HCT116 (cell line): ENCODE measurements around the gene UBR3. TPM values are rescaled to one million over a fixed set of nuclear protein-coding genes. Genes with fewer than 3 reads are reported as not detected.

Experiments used
- ATAC-seq: fragments of 200-7000 bp; cut with Tn5 transposase; 2 replicates; pipeline ENCODE4 v1.9.1; 2020; ENCODE audit warnings: mild to moderate bottlenecking, moderate library complexity
- BruUV-seq: library from RNA; stranded (reverse); fragments of 400-500 nt; replicated peaks from 2 replicates; lab custom pipeline; 2021; lab: Mats Ljungman, UMichigan
- CTCF ChIA-PET: fragments of 300-600 bp; sonication (Branson Sonifier 250); formaldehyde crosslinking; loops from one replicate; lab custom pipeline; 2021; ENCODE audit warnings: antibody characterized with exemption; lab: Charles Lee
- POLR2A ChIA-PET: fragments of 300-600, 350-600 bp; sonication (Branson Sonifier 250); formaldehyde crosslinking; loops from one replicate; lab custom pipeline; 2021; ENCODE audit warnings: antibody characterized with exemption; lab: Charles Lee
- RAD21 ChIA-PET, 2 experiments: fragments of 300-600 bp; sonication (Branson Sonifier 250); formaldehyde crosslinking; loops; one replicate each; lab custom pipeline; 2023; ENCODE audit warnings: low total read pairs in 2 of 2; ENCODE audit not compliant: uncharacterized antibody in 2 of 2, unreplicated experiment in 2 of 2, low non-redundant PET in 1 of 2; lab: Charles Lee
- DNase-seq: peaks from one replicate; pipeline ENCODE4 v3.0.0-alpha.2; 2010; ENCODE audit warnings: low read depth, low spot score
- H2AFZ ChIP-seq: fragments of 200-600 bp; shearing (Covaris generic), sonication (generic); 2 replicates; pipeline ENCODE4 v1.6.1; 2017; ENCODE audit warnings: low read depth, mixed run types, mixed read lengths, antibody characterized with exemption, low read length; ENCODE audit not compliant: poor library complexity, severe bottlenecking
- H3K27ac ChIP-seq: 2 replicates; pipeline ENCODE4 v1.5.1; 2012; ENCODE audit warnings: low read depth, low read length
- H3K27me3 ChIP-seq: fragments of 200-600 bp; sonication (generic); 2 replicates; pipeline ENCODE4 v1.6.1; 2016; ENCODE audit warnings: mixed run types, low read length, mixed read lengths; ENCODE audit not compliant: insufficient read depth
- H3K36me3 ChIP-seq, 2 experiments: fragments of 200-500 bp in 1 of 2; fragments of 200-600 bp in 1 of 2; sonication (Bioruptor generic) in 1 of 2; sonication (generic) in 1 of 2; 2 replicates each; pipeline versions ENCODE4 v1.5.1 to v1.6.1; 2014 to 2016; ENCODE audit warnings: low read length in 2 of 2, inconsistent platforms in 1 of 2, mixed read lengths in 1 of 2, mixed run types in 1 of 2; ENCODE audit not compliant: insufficient read depth in 2 of 2, control insufficient read depth in 1 of 2
- H3K4me1 ChIP-seq, 2 experiments: fragments of 200-600 bp in 1 of 2; sonication (generic) in 1 of 2; 2 replicates each; pipeline versions ENCODE4 v1.5.1 to v1.6.1; 2012 to 2017; ENCODE audit warnings: low read length in 2 of 2, inconsistent platforms in 1 of 2, mild to moderate bottlenecking in 1 of 2, mixed read lengths in 1 of 2, mixed run types in 1 of 2, moderate library complexity in 1 of 2; ENCODE audit not compliant: insufficient read depth in 2 of 2, control insufficient read depth in 1 of 2
- H3K4me2 ChIP-seq: fragments of 200-600 bp; sonication (generic); 2 replicates; pipeline ENCODE4 v1.6.1; 2017; ENCODE audit warnings: mixed run types, low read length, mixed read lengths
- H3K4me3 ChIP-seq, 2 experiments: fragments of 200-600 bp in 1 of 2; sonication (generic) in 1 of 2; replicated peaks in 1 of 2; 2 replicates each; pipeline ENCODE4 v1.5.1; 2011 to 2016; ENCODE audit warnings: low read length in 2 of 2, control low read depth in 1 of 2, low read depth in 1 of 2, mild to moderate bottlenecking in 1 of 2, mixed read lengths in 1 of 2, mixed run types in 1 of 2
- H3K79me2 ChIP-seq: fragments of 200-600 bp; sonication (generic); 2 replicates; pipeline ENCODE4 v1.6.1; 2017; ENCODE audit warnings: mild to moderate bottlenecking, mixed run types, low read length, moderate library complexity, mixed read lengths; ENCODE audit not compliant: insufficient read depth
- H3K9ac ChIP-seq: fragments of 200-600 bp; sonication (generic); 2 replicates; pipeline ENCODE4 v1.6.1; 2016; ENCODE audit warnings: low read length, mixed read lengths
- H3K9me2 ChIP-seq: fragments of 200-600 bp; sonication (generic), shearing (Covaris generic); 2 replicates; pipeline ENCODE4 v1.6.1; 2017; ENCODE audit warnings: mixed run types, mild to moderate bottlenecking, moderate library complexity; ENCODE audit not compliant: insufficient read depth
- H3K9me3 ChIP-seq, 2 experiments: fragments of 200-500 bp in 1 of 2; fragments of 200-600 bp in 1 of 2; sonication (Bioruptor generic) in 1 of 2; sonication (generic) in 1 of 2; 2 replicates each; pipeline ENCODE4 v1.6.1; 2014 to 2017; ENCODE audit warnings: low read length in 2 of 2, mixed read lengths in 2 of 2, inconsistent platforms in 1 of 2, low read depth in 1 of 2, mild to moderate bottlenecking in 1 of 2, mixed run types in 1 of 2, moderate library complexity in 1 of 2; ENCODE audit not compliant: control insufficient read depth in 1 of 2, insufficient read depth in 1 of 2
- H4K20me1 ChIP-seq: fragments of 200-600 bp; sonication (generic), shearing (Covaris generic); 2 replicates; pipeline ENCODE4 v1.6.1; 2017; ENCODE audit warnings: mixed run types, mild to moderate bottlenecking, moderate library complexity; ENCODE audit not compliant: insufficient read depth
- CEBPB ChIP-seq: IDR thresholded peaks from 2 replicates; pipeline ENCODE4 v1.6.1; 2012; ENCODE audit warnings: low read depth
- EGR1 ChIP-seq: IDR thresholded peaks from 2 replicates; pipeline ENCODE4 v1.6.1; 2012; ENCODE audit warnings: low read depth
- JUND ChIP-seq: IDR thresholded peaks from 2 replicates; pipeline ENCODE4 v1.6.1; 2012
- SIN3A ChIP-seq: IDR thresholded peaks from 2 replicates; pipeline ENCODE4 v1.6.1; 2012; ENCODE audit warnings: low read depth
- YY1 ChIP-seq: IDR thresholded peaks from 2 replicates; pipeline ENCODE4 v1.6.1; 2011; ENCODE audit warnings: low read length, low read depth, moderate library complexity, mild to moderate bottlenecking; ENCODE audit not compliant: insufficient replicate concordance; ENCODE audit errors: extremely low read depth
- ZNF274 ChIP-seq: fragments of 200-500 bp; sonication (Bioruptor generic); IDR thresholded peaks from 2 replicates; pipeline ENCODE4 v1.6.1; 2014; ENCODE audit warnings: mild to moderate bottlenecking, low read depth, low read length, inconsistent platforms
- intact Hi-C: fragments of 100-400 bp; cut with micrococcal nuclease; formaldehyde crosslinking; loops from 2 replicates; pipeline ENCODE4 v1.10.0; 2022
- total RNA-seq: library from RNA; stranded (reverse); gene quantifications from one replicate; pipeline ENCODE4 v1.2.1, GENCODE V29; 2021; ENCODE audit not compliant: unreplicated experiment

UBR3 gene
- total RNA-seq, 1 experiment from 2014 or later = 29.5 TPM

DNA sequence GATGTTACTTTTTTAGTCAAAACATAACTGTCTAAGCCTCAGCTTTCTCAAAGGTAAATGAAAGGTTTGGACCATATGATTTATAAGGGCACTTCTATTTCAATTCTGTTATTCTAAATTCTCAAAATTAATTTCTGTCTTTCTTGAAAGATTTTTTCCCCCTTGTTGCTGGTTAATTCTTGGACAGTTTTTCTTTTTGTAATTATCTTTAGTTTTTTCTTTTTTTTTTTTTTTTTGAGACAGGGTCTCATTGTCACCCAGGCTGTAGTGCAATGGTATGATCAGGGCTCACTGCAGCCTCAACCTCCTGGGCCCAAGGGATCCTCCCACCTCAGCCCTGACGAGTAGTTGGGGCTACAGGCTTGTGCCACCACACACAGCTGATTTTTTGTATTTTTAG, 229.6 kb downstream of the UBR3 start:
- no peak for DNase-seq

DNA sequence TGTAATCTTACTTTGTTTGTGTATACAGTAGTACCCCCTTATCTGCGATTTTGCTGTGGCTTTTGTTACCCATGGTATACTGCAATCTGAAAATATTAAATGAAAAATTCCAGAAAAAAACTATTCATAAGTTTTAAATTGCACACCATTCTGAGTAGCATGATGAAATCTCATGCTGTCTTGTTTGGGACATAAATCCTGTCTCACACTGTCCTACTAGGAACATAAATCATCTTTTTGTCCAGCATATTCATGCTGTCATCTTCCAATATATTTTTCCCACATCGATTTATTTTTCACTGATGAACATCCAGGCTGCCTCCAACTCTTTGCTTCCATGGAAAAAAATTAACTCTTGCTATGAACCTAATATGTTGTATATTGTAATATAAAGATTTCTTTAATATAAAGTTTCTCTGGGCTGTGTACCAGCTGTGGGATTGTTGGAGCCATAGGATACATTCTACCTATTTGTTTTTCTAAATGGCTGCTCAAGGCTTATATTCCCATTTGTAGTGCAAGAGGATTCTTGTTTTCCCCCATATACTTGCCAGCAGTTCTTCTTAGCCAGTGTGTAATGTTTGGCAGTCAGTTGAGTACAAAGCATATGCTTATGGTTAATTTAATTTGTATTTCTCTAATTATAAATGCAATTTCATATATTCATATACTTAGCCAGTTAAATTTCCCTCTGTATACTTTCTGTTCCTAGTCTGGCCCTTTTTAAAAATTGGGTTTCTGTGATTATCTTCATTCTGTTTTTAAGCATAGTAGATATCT, 236.4 kb downstream of the UBR3 start:
- no peak for DNase-seq
- Histone ChIP-seq H2AFZ (no peak overlapping the region), H3K27me3 (no peaks in the 10 kb centered on the region), H3K9me3 (no peaks in the 10 kb centered on the region), H3K79me2 (no peaks in the 10 kb centered on the region), H3K9me2 (no peaks in the 10 kb centered on the region), H4K20me1 (no peaks in the 10 kb centered on the region), H3K36me3 (no peaks in the 10 kb centered on the region), H3K4me2 (no peak overlapping the region), H3K27ac (no peak overlapping the region), H3K4me1 (no peaks in the 10 kb centered on the region), H3K9ac (no peak overlapping the region), H3K4me3 (no peak overlapping the region)
- BruUV-seq = no TSS peak
- TF ChIP-seq JUND (no peak), SIN3A (no peak), ZNF274 (no peak), EGR1 (no peak)
- RAD21 ChIA-PET = no interaction called here
- POLR2A ChIA-PET = no interaction called here
- ATAC-seq = no peak
- intact Hi-C loops = no loop called here
- CTCF ChIA-PET = no interaction called here

More for the DNA sequence above, 229.6 kb downstream of the UBR3 start:
- Histone ChIP-seq H3K9me2 (no peaks in the 10 kb centered on the region), H3K4me1 (0 out of 4 replicates have a peak, but pooled peaks cover 0 to 2% of the 10 kb centered on the region in 2 experiments), H3K9ac (no peak overlapping the region), H3K4me2 (no peak overlapping the region), H3K4me3 (no peak overlapping the region), H3K27ac (no peak overlapping the region), H4K20me1 (no peaks in the 10 kb centered on the region), H3K9me3 (no peaks in the 10 kb centered on the region), H3K27me3 (no peaks in the 10 kb centered on the region), H3K79me2 (no peaks in the 10 kb centered on the region), H3K36me3 (no peaks in the 10 kb centered on the region), H2AFZ (no peak overlapping the region)
- TF ChIP-seq YY1 = no peak
- no peak for TF ChIP-seq SIN3A
- no peak for TF ChIP-seq CEBPB
- no peak for ATAC-seq
- RAD21 ChIA-PET = no interaction called here
- CTCF ChIA-PET = no interaction called here
- BruUV-seq = no TSS peak
- POLR2A ChIA-PET = interaction anchor here (0.6 kb wide), 1 partner anchor 231 kb away, joined by 5 read pairs; no protein-coding TSS in a partner anchor
- intact Hi-C loops = no loop called here
